ENCODE measurements around the gene XXYLT1. TPM values are rescaled to one million over a fixed set of nuclear protein-coding genes. Genes with fewer than 3 reads are reported as not detected.

Gene XXYLT1
- total RNA-seq, 1 donor from 2014 or later, result 25.4 TPM

GRCh38 chr3:195099951-195100785 is 170.8 kb downstream of the XXYLT1 start:
- Mint-ChIP-seq H3K27me3 (peaks cover 3% of the 10 kb centered on the region), H3K4me3 (ENCODE audit: low read depth) (no peak overlapping the region), H3K36me3 (ENCODE audit: insufficient read depth) (peaks cover 2% of the 10 kb centered on the region), H3K9me3 (ENCODE audit: low read depth) (no peaks in the 10 kb centered on the region), H3K27ac (no peak overlapping the region), H3K4me1 (ENCODE audit: low read depth) (peaks cover 18% of the 10 kb centered on the region)
- no peak for DNase-seq (ENCODE audit: low spot score, unreplicated experiment)
- no peak for TF ChIP-seq CTCF (IDR thresholded peaks at IDR 0.05; ENCODE audit: unreplicated experiment)

GRCh38 chr3:195098741-195099525 is 172.0 kb downstream of the XXYLT1 start:
- peaks cover 16% of the 10 kb centered on the region for H3K4me1 Mint-ChIP-seq (ENCODE audit: low read depth)
- no peak for DNase-seq (ENCODE audit: low spot score, unreplicated experiment)
- no peak overlapping the region for H3K27ac Mint-ChIP-seq
- no peaks in the 10 kb centered on the region for H3K27me3 Mint-ChIP-seq
- no peak overlapping the region for H3K4me3 Mint-ChIP-seq (ENCODE audit: low read depth)
- TF ChIP-seq CTCF (IDR thresholded peaks at IDR 0.05; ENCODE audit: unreplicated experiment), result no peak
- H3K36me3 Mint-ChIP-seq (ENCODE audit: insufficient read depth), result peaks cover 7% of the 10 kb centered on the region
- peaks cover 3% of the 10 kb centered on the region for H3K9me3 Mint-ChIP-seq (ENCODE audit: low read depth)

GRCh38 chr3:195097331-195098255 is 173.4 kb downstream of the XXYLT1 start:
- peaks cover 9% of the 10 kb centered on the region for H3K4me1 Mint-ChIP-seq (ENCODE audit: low read depth)
- peaks cover 7% of the 10 kb centered on the region for H3K36me3 Mint-ChIP-seq (ENCODE audit: insufficient read depth)
- no peak overlapping the region for H3K4me3 Mint-ChIP-seq (ENCODE audit: low read depth)
- peaks cover 3% of the 10 kb centered on the region for H3K9me3 Mint-ChIP-seq (ENCODE audit: low read depth)
- no peaks in the 10 kb centered on the region for H3K27me3 Mint-ChIP-seq
- TF ChIP-seq CTCF (IDR thresholded peaks at IDR 0.05; ENCODE audit: unreplicated experiment), result no peak
- no peak overlapping the region for H3K27ac Mint-ChIP-seq
- no peak for DNase-seq (ENCODE audit: low spot score, unreplicated experiment)

GRCh38 chr3:195096484-195097330 is 174.3 kb downstream of the XXYLT1 start:
- H3K9me3 Mint-ChIP-seq (ENCODE audit: low read depth), result peaks cover 3% of the 10 kb centered on the region
- TF ChIP-seq CTCF (IDR thresholded peaks at IDR 0.05; ENCODE audit: unreplicated experiment), result no peak
- DNase-seq (ENCODE audit: low spot score, unreplicated experiment), result no peak
- no peak overlapping the region for H3K27ac Mint-ChIP-seq
- H3K4me3 Mint-ChIP-seq (ENCODE audit: low read depth), result no peak overlapping the region
- no peaks in the 10 kb centered on the region for H3K27me3 Mint-ChIP-seq
- peaks cover 9% of the 10 kb centered on the region for H3K4me1 Mint-ChIP-seq (ENCODE audit: low read depth)
- H3K36me3 Mint-ChIP-seq (ENCODE audit: insufficient read depth), result peaks cover 5% of the 10 kb centered on the region

All from progenitor cell of endocrine pancreas (in vitro differentiated cells).